ENCODE measurements around the gene NRF1. TPM values are rescaled to one million over a fixed set of nuclear protein-coding genes. Genes with fewer than 3 reads are reported as not detected.

The NRF1 gene
- total RNA-seq, 2 donors from 2014 or later = 22.9 to 26.4 TPM

DNA sequence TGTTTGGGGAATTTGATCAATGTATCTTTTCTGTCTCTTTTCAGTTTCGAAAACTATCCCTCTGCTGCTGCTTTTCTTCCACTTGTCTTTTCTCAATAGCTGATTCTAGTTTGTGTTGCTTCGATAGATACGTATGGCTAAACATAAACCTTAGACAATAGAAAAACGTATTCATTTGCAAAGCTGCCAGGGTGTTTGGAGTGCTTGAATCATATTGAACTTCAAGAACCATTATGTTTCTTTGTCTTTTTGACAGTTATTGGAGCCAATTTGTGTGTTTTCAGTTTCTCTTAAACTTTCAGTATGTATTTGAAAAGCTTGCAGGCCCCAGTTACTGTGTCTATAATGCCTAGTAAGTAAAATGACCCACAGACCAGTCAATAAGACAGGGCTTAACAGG is 25.1 kb downstream of the NRF1 start:
- Histone ChIP-seq H3K9me3 (ENCODE audit: control insufficient read depth, low read length) (no peaks in the 10 kb centered on the region), H3K4me3 (ENCODE audit: low read length) (no peak overlapping the region), H3K27ac (ENCODE audit: low read depth, low read length) (no peak overlapping the region), H3K4me1 (ENCODE audit: control insufficient read depth, insufficient read depth, low read length) (no peaks in the 10 kb centered on the region), H3K27me3 (ENCODE audit: control insufficient read depth, insufficient read depth, low read length, poor library complexity, severe bottlenecking) (no peaks in the 10 kb centered on the region), H3K36me3 (ENCODE audit: control insufficient read depth, insufficient read depth, low read length) (peaks cover 5% of the 10 kb centered on the region), H3K9ac (ENCODE audit: extremely low read depth, low read length, poor library complexity, severe bottlenecking) (no peak overlapping the region)
- Mint-ChIP-seq H3K27me3 (ENCODE audit: insufficient read depth) (no peaks in the 10 kb centered on the region), H3K4me3 (no peak overlapping the region), H3K4me1 (peaks cover 9% of the 10 kb centered on the region), H3K9me3 (no peaks in the 10 kb centered on the region), H3K36me3 (ENCODE audit: low read depth) (peaks cover 7% of the 10 kb centered on the region), H3K27ac (no peak overlapping the region)
- 94 to 98% methylated on average over 4 of the region's 4 CpGs for WGBS, 2 experiments (ENCODE audit: insufficient coverage in 1 of 2, insufficient read length in 1 of 2)
- TF ChIP-seq, protein P1, sequence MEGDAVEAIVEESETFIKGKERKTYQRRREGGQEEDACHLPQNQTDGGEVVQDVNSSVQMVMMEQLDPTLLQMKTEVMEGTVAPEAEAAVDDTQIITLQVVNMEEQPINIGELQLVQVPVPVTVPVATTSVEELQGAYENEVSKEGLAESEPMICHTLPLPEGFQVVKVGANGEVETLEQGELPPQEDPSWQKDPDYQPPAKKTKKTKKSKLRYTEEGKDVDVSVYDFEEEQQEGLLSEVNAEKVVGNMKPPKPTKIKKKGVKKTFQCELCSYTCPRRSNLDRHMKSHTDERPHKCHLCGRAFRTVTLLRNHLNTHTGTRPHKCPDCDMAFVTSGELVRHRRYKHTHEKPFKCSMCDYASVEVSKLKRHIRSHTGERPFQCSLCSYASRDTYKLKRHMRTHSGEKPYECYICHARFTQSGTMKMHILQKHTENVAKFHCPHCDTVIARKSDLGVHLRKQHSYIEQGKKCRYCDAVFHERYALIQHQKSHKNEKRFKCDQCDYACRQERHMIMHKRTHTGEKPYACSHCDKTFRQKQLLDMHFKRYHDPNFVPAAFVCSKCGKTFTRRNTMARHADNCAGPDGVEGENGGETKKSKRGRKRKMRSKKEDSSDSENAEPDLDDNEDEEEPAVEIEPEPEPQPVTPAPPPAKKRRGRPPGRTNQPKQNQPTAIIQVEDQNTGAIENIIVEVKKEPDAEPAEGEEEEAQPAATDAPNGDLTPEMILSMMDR (conservative IDR thresholded peaks at IDR 0.05) = no peak
- DNase-seq = no peak

GRCh38 chr7:129640400-129640799 is 28.9 kb downstream of the NRF1 start:
- 94 to 100% methylated on average over 1 to 2 of the region's 2 CpGs for WGBS, 2 experiments (ENCODE audit: insufficient coverage in 1 of 2, insufficient read length in 1 of 2)
- H3K4me1 Mint-ChIP-seq = peaks cover 2% of the 10 kb centered on the region
- no peaks in the 10 kb centered on the region for H3K27me3 ChIP-seq (ENCODE audit: control insufficient read depth, insufficient read depth, low read length, poor library complexity, severe bottlenecking)
- no peak overlapping the region for H3K4me3 ChIP-seq (ENCODE audit: low read length)
- H3K36me3 ChIP-seq (ENCODE audit: control insufficient read depth, insufficient read depth, low read length) = no peaks in the 10 kb centered on the region
- no peak overlapping the region for H3K27ac ChIP-seq (ENCODE audit: low read depth, low read length)
- no peaks in the 10 kb centered on the region for H3K27me3 Mint-ChIP-seq (ENCODE audit: insufficient read depth)
- no peak overlapping the region for H3K4me3 Mint-ChIP-seq
- no peaks in the 10 kb centered on the region for H3K4me1 ChIP-seq (ENCODE audit: control insufficient read depth, insufficient read depth, low read length)
- TF ChIP-seq, protein P1 (conservative IDR thresholded peaks at IDR 0.05) = no peak
- H3K27ac Mint-ChIP-seq = no peak overlapping the region
- no peaks in the 10 kb centered on the region for H3K9me3 ChIP-seq (ENCODE audit: control insufficient read depth, low read length)
- H3K9me3 Mint-ChIP-seq = no peaks in the 10 kb centered on the region
- DNase-seq = no peak
- no peak overlapping the region for H3K9ac ChIP-seq (ENCODE audit: extremely low read depth, low read length, poor library complexity, severe bottlenecking)
- no peaks in the 10 kb centered on the region for H3K36me3 Mint-ChIP-seq (ENCODE audit: low read depth)

- no peak overlapping the region for H3K9ac ChIP-seq (ENCODE audit: extremely low read depth, low read length, poor library complexity, severe bottlenecking)
- no peaks in the 10 kb centered on the region for H3K9me3 Mint-ChIP-seq
- H3K27ac ChIP-seq (ENCODE audit: low read depth, low read length) = peak overlapping the region; percentile 51
- TF ChIP-seq, protein P1 (conservative IDR thresholded peaks at IDR 0.05) = no peak
- H3K4me3 ChIP-seq (ENCODE audit: low read length) = no peak overlapping the region
- H3K4me1 ChIP-seq (ENCODE audit: control insufficient read depth, insufficient read depth, low read length) = no peaks in the 10 kb centered on the region
- H3K36me3 Mint-ChIP-seq (ENCODE audit: low read depth) = peaks cover 7% of the 10 kb centered on the region
- no peaks in the 10 kb centered on the region for H3K27me3 ChIP-seq (ENCODE audit: control insufficient read depth, insufficient read depth, low read length, poor library complexity, severe bottlenecking)
- no peak overlapping the region for H3K27ac Mint-ChIP-seq
- H3K4me3 Mint-ChIP-seq = no peak overlapping the region
- peaks cover 8% of the 10 kb centered on the region for H3K4me1 Mint-ChIP-seq
- H3K9me3 ChIP-seq (ENCODE audit: control insufficient read depth, low read length) = no peaks in the 10 kb centered on the region
- no peaks in the 10 kb centered on the region for H3K27me3 Mint-ChIP-seq (ENCODE audit: insufficient read depth)
- WGBS, 2 experiments (ENCODE audit: insufficient coverage in 1 of 2, insufficient read length in 1 of 2) = 90 to 92% methylated on average over 3 of the region's 4 CpGs
- no peaks in the 10 kb centered on the region for H3K36me3 ChIP-seq (ENCODE audit: control insufficient read depth, insufficient read depth, low read length)
- no peak for DNase-seq
Observed at GRCh38 chr7:129642871-129643549, 31.5 kb downstream of the NRF1 start.

Measured in endodermal cell (in vitro differentiated cells).